Trophoblast cell (in vitro differentiated cells and primary cell): Measurements from ENCODE around the gene CST7.
A peak's percentile ranks its signal among the peaks of the same experiment; 100 is the strongest.

ENCODE experiments used
- DNase-seq, 2 donors: peaks; one replicate each; pipeline ENCODE4 v3.0.0-alpha.2; 2016
- H2AFZ ChIP-seq: 2 replicates; pipeline ENCODE4 v1.6.1; 2013; ENCODE audit warnings: low read length, moderate library complexity, mild to moderate bottlenecking; ENCODE audit not compliant: insufficient read depth, poor library complexity
- H2AK5ac ChIP-seq: 2 replicates; pipeline ENCODE4 v1.6.1; 2013; ENCODE audit warnings: mild to moderate bottlenecking, low read length
- H2BK120ac ChIP-seq: 2 replicates; pipeline ENCODE4 v1.6.1; 2013; ENCODE audit warnings: low read length, mild to moderate bottlenecking, moderate library complexity; ENCODE audit not compliant: insufficient read depth, poor library complexity
- H2BK12ac ChIP-seq: 2 replicates; pipeline ENCODE4 v1.6.1; 2013; ENCODE audit warnings: mild to moderate bottlenecking, low read length, moderate library complexity
- H2BK5ac ChIP-seq: 2 replicates; pipeline ENCODE4 v1.6.1; 2013; ENCODE audit warnings: low read length, low read depth, moderate library complexity, mild to moderate bottlenecking; ENCODE audit not compliant: poor library complexity
- H3K14ac ChIP-seq: 2 replicates; pipeline ENCODE4 v1.6.1; 2013; ENCODE audit warnings: mild to moderate bottlenecking, low read length
- H3K18ac ChIP-seq: 2 replicates; pipeline ENCODE4 v1.6.1; 2013; ENCODE audit warnings: mild to moderate bottlenecking, low read length
- H3K23ac ChIP-seq: 2 replicates; pipeline ENCODE4 v1.6.1; 2013; ENCODE audit warnings: low read length
- H3K27ac ChIP-seq: 2 replicates; pipeline ENCODE4 v1.5.1; 2013; ENCODE audit warnings: low read depth, mild to moderate bottlenecking, inconsistent platforms, low read length, moderate library complexity
- H3K27me3 ChIP-seq: 2 replicates; pipeline ENCODE4 v1.6.1; 2013; ENCODE audit warnings: inconsistent platforms, mild to moderate bottlenecking, low read length, moderate library complexity; ENCODE audit not compliant: insufficient read depth
- H3K36me3 ChIP-seq, 2 experiments: 1 replicate in 1 of 2; 2 replicates in 1 of 2; pipeline ENCODE4 v1.6.1; 2013; ENCODE audit warnings: low read length in 2 of 2, mild to moderate bottlenecking in 2 of 2, moderate library complexity in 1 of 2; ENCODE audit not compliant: insufficient read depth in 2 of 2, control insufficient read depth in 1 of 2
- H3K4ac ChIP-seq: 2 replicates; pipeline ENCODE4 v1.6.1; 2013; ENCODE audit warnings: low read depth, mild to moderate bottlenecking, low read length, moderate library complexity
- H3K4me1 ChIP-seq, 2 experiments: 1 replicate in 1 of 2; 2 replicates in 1 of 2; pipeline ENCODE4 v1.6.1; 2013; ENCODE audit warnings: low read length in 2 of 2, mild to moderate bottlenecking in 2 of 2, moderate library complexity in 1 of 2; ENCODE audit not compliant: insufficient read depth in 2 of 2, control insufficient read depth in 1 of 2
- H3K4me2 ChIP-seq: 2 replicates; pipeline ENCODE4 v1.6.1; 2013; ENCODE audit warnings: inconsistent platforms, mild to moderate bottlenecking, low read length, moderate library complexity
- H3K4me3 ChIP-seq: 2 replicates; pipeline ENCODE4 v1.5.1; 2013; ENCODE audit warnings: mild to moderate bottlenecking, low read depth, low read length, inconsistent platforms
- H3K79me1 ChIP-seq: one replicate; pipeline ENCODE4 v1.6.1; 2013; ENCODE audit warnings: low read length
- H3K79me2 ChIP-seq: 2 replicates; pipeline ENCODE4 v1.6.1; 2013; ENCODE audit warnings: low read length, mild to moderate bottlenecking; ENCODE audit not compliant: control insufficient read depth, insufficient read depth, poor library complexity
- H3K9ac ChIP-seq: 2 replicates; pipeline ENCODE4 v1.6.1; 2013; ENCODE audit warnings: mild to moderate bottlenecking, low read length
- H3K9me3 ChIP-seq: 2 replicates; pipeline ENCODE4 v1.6.1; 2013; ENCODE audit warnings: low read depth, mild to moderate bottlenecking, control low read depth, inconsistent platforms, low read length; ENCODE audit not compliant: insufficient read depth
- H4K12ac ChIP-seq: 2 replicates; pipeline ENCODE4 v1.6.1; 2013; ENCODE audit warnings: low read depth, mild to moderate bottlenecking, low read length, moderate library complexity
- H4K8ac ChIP-seq: 2 replicates; pipeline ENCODE4 v1.6.1; 2013; ENCODE audit warnings: low read depth, mild to moderate bottlenecking, low read length, moderate library complexity
- H4K91ac ChIP-seq: one replicate; pipeline ENCODE4 v1.6.1; 2013; ENCODE audit warnings: low read depth, mild to moderate bottlenecking, low read length, moderate library complexity
- WGBS: extraction: QIAGEN DNeasy Blood & Tissue Kit; methylation state at CpG from one replicate; pipeline ENCODE4 v1.1.7; 2013; ENCODE audit warnings: missing lambda C conversion rate; ENCODE audit not compliant: insufficient read length, insufficient coverage; ENCODE audit errors: extremely low coverage; 5-methylcytosine and 5-hydroxymethylcytosine counted together

Gene CST7

GRCh38 chr20:24916412-24916811 lies 32.7 kb upstream of the CST7 start:
- Histone ChIP-seq H2BK5ac (no peak overlapping the region), H3K27me3 (no peaks in the 10 kb centered on the region), H3K4ac (no peak overlapping the region), H3K9me3 (peaks cover 3% of the 10 kb centered on the region), H3K4me1 (peaks cover 8 to 13% of the 10 kb centered on the region in 2 experiments), H4K8ac (no peak overlapping the region), H3K36me3 (no peaks in the 10 kb centered on the region), H3K27ac (no peak overlapping the region), H2AFZ (no peak overlapping the region), H2AK5ac (no peak overlapping the region), H4K91ac (no peak overlapping the region), H3K18ac (no peak overlapping the region), H3K79me2 (no peaks in the 10 kb centered on the region), H3K4me2 (no peak overlapping the region), H2BK120ac (no peak overlapping the region), H3K79me1 (peaks cover 3% of the 10 kb centered on the region), H3K9ac (no peak overlapping the region), H2BK12ac (no peak overlapping the region), H3K23ac (no peak overlapping the region), H3K14ac (no peak overlapping the region), H4K12ac (no peak overlapping the region), H3K4me3 (no peak overlapping the region)
- WGBS = no CpG with 5 or more reads among the region's 1 CpG
- no peak for DNase-seq

GRCh38 chr20:24917056-24917455 lies 32.0 kb upstream of the CST7 start:
- H3K4me2 ChIP-seq = no peak overlapping the region
- no peak overlapping the region for H2BK12ac ChIP-seq
- H4K8ac ChIP-seq = no peak overlapping the region
- peaks cover 3% of the 10 kb centered on the region for H3K79me1 ChIP-seq
- no peaks in the 10 kb centered on the region for H3K79me2 ChIP-seq
- H4K91ac ChIP-seq = no peak overlapping the region
- WGBS = no CpG with 5 or more reads among the region's 7 CpGs
- no peak overlapping the region for H2BK5ac ChIP-seq
- no peaks in the 10 kb centered on the region for H3K27me3 ChIP-seq
- H3K4me3 ChIP-seq = no peak overlapping the region
- H2AK5ac ChIP-seq = no peak overlapping the region
- no peak overlapping the region for H3K23ac ChIP-seq
- no peak overlapping the region for H3K18ac ChIP-seq
- H3K36me3 ChIP-seq = no peaks in the 10 kb centered on the region
- no peak overlapping the region for H3K9ac ChIP-seq
- H3K4ac ChIP-seq = no peak overlapping the region
- no peak overlapping the region for H3K14ac ChIP-seq
- peaks cover 3% of the 10 kb centered on the region for H3K9me3 ChIP-seq
- H4K12ac ChIP-seq = no peak overlapping the region
- no peak overlapping the region for H3K27ac ChIP-seq
- DNase-seq = no peak
- H3K4me1 ChIP-seq = peaks cover 8 to 13% of the 10 kb centered on the region in 2 experiments
- no peak overlapping the region for H2BK120ac ChIP-seq
- no peak overlapping the region for H2AFZ ChIP-seq

- WGBS = no CpG with 5 or more reads among the region's 34 CpGs
- peaks cover 3% of the 10 kb centered on the region for H3K9me3 ChIP-seq
- no peak overlapping the region for H3K9ac ChIP-seq
- no peak overlapping the region for H4K12ac ChIP-seq
- H3K79me2 ChIP-seq = no peaks in the 10 kb centered on the region
- no peak overlapping the region for H3K14ac ChIP-seq
- H3K27me3 ChIP-seq = no peaks in the 10 kb centered on the region
- H4K91ac ChIP-seq = no peak overlapping the region
- H3K4ac ChIP-seq = no peak overlapping the region
- no peak overlapping the region for H3K23ac ChIP-seq
- no peak overlapping the region for H3K4me2 ChIP-seq
- H2BK12ac ChIP-seq = no peak overlapping the region
- H3K36me3 ChIP-seq = no peaks in the 10 kb centered on the region
- DNase-seq = peak; percentile 42 to 80
- no peak overlapping the region for H3K4me3 ChIP-seq
- H2BK120ac ChIP-seq = no peak overlapping the region
- H2BK5ac ChIP-seq = no peak overlapping the region
- H3K79me1 ChIP-seq = peaks cover 3% of the 10 kb centered on the region
- H3K18ac ChIP-seq = no peak overlapping the region
- peaks cover 8 to 13% of the 10 kb centered on the region in 2 experiments for H3K4me1 ChIP-seq
- H2AFZ ChIP-seq = no peak overlapping the region
- no peak overlapping the region for H4K8ac ChIP-seq
- no peak overlapping the region for H3K27ac ChIP-seq
- no peak overlapping the region for H2AK5ac ChIP-seq
Measured at GRCh38 chr20:24917797-24918578, 31.1 kb upstream of the CST7 start.

DNA sequence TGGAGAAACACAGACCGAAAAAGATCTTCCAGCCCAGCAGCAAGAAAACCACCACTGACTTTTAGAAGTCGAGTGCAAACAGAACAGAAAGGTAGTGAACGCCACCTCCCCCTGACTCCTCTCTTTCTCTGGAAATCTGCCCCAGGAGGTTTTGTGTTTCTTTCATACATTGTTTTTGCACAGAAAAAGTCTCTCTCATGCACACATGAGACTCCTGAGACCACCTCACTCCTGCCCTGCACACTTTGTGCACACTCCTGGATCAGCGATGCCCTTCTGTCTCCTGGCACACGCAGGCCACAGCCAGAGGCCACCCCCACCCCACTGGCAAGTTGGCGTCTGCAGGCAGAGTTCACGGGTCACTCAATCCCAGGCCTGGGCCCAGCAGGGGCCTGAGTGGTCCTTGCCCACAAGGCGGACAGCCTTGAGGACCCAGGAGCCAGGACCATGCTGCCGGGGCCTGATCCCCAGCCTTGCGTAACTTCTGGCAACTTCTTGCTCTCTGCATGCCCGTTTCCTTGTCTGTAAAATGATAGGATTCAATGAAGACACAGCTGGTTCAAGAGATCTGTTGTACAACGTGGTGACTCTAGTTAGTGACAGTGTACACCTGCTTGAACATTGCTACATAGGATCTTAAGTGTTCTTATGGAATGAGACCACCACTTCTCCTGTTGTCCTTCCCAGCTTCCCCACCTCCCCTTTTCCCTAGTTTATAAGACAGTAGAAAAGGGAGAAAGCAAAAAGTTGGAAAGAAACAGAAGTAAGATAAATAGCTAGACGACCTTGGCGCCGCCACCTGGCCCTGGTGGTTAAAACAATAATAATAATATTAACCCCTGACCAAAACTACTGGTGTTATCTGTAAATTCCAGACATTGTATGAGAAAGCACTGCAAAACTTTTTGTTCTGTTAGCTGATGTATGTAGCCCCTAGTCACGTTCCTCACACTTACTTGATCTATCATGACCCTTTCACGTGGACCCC lies 30.2 kb upstream of the CST7 start:
- no peak overlapping the region for H3K9ac ChIP-seq
- no peak overlapping the region for H3K4ac ChIP-seq
- peaks cover 3% of the 10 kb centered on the region for H3K9me3 ChIP-seq
- no peak overlapping the region for H4K12ac ChIP-seq
- peaks cover 8 to 13% of the 10 kb centered on the region in 2 experiments for H3K4me1 ChIP-seq
- no peaks in the 10 kb centered on the region for H3K27me3 ChIP-seq
- H3K14ac ChIP-seq = no peak overlapping the region
- H3K4me2 ChIP-seq = no peak overlapping the region
- no peak overlapping the region for H2BK5ac ChIP-seq
- H2AFZ ChIP-seq = no peak overlapping the region
- no peak overlapping the region for H2BK12ac ChIP-seq
- H2AK5ac ChIP-seq = no peak overlapping the region
- no peak overlapping the region for H2BK120ac ChIP-seq
- H3K4me3 ChIP-seq = no peak overlapping the region
- H3K79me1 ChIP-seq = peaks cover 3% of the 10 kb centered on the region
- H3K27ac ChIP-seq = no peak overlapping the region
- no peak overlapping the region for H3K23ac ChIP-seq
- no peak overlapping the region for H3K18ac ChIP-seq
- DNase-seq = no peak
- H3K79me2 ChIP-seq = no peaks in the 10 kb centered on the region
- no peak overlapping the region for H4K91ac ChIP-seq
- no peaks in the 10 kb centered on the region for H3K36me3 ChIP-seq
- no CpG with 5 or more reads among the region's 17 CpGs for WGBS
- H4K8ac ChIP-seq = no peak overlapping the region
